Stimulated activated CD8-positive, alpha-beta memory T cell treated with anti-CD3 and anti-CD28 coated beads, Interleukin-4, amount 100 ng/mL, for 4 hours (primary cell): Measurements from ENCODE around the gene PHF3.
"Not testable (repeated sequence)": the region's sequence is repeated elsewhere in the genome, so short reads cannot be mapped to it uniquely, and the experiment has no call there.

ENCODE experiments used
- DNase-seq, 2 donors: peaks; one replicate each; pipeline ENCODE4 v3.0.0-alpha.2; 2020; ENCODE audit warnings: low read depth in 2 of 2, low spot score in 1 of 2

The PHF3 gene

DNA sequence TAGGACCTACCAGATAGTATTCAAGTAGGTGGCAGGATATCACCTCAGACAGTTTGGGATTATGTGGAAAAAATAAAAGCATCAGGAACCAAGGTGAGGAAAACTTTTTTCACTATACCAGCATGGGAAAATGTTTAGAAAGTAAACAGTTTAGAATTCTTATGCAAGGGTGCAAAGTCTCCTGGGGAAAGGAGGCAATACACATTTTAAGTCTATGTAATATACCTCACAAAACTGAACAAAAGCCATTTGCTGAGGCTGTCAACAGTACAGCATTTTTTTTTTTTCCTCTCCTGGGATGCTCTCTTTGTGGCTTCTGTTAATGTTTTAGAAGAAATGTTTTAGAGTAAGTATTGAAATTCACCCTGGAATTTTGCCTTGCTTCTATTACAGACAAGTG lies 73.5 kb downstream of the PHF3 start:
- no peak for DNase-seq

GRCh38 chr6:63713332-63713731 lies 77.7 kb downstream of the PHF3 start:
- DNase-seq: no peak

- no peak for DNase-seq
Observed at GRCh38 chr6:63714091-63714490, 78.5 kb downstream of the PHF3 start.

DNA sequence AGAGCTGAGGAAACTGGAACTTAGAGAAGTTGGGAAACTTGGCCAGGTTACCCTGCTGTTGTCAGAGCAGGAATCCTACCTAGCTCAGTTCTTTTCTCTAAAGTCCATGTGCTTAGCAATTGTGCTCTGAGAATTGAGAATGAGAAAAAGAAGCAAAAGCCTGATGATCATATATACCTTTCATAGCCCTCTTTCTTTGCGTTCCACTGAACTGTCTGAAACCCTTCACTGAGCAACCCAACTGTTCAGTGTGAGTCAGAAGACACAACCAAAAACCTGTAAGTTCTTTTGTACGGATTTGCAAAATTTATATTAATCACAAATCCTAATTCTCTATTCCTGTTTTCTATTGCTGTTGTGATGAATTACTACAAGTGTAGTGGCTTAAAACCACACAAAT lies 80.6 kb downstream of the PHF3 start:
- DNase-seq: no peak

DNA sequence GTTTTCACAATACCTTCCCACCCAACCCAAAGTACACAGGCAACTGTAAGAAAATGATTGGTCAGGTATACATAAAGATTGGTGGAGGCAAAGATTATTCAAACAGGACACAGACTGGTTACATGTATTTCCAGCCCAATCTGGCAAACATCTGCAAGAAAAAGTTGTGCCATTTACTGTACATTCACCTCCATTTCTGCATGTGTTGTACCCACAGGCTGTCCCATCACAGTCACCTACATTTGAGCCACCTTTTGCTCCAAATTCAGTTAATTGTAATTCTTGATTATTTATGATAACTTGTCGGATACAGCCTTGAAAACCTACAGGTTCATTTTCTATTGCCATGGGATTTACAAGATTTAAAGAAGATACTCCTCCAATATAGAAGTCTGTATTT lies 85.6 kb downstream of the PHF3 start:
- DNase-seq: no peak

GRCh38 chr6:63724721-63725120 lies 89.1 kb downstream of the PHF3 start:
- no peak for DNase-seq

- no peak for DNase-seq
Observed at GRCh38 chr6:63730311-63730710, 94.7 kb downstream of the PHF3 start.

DNA sequence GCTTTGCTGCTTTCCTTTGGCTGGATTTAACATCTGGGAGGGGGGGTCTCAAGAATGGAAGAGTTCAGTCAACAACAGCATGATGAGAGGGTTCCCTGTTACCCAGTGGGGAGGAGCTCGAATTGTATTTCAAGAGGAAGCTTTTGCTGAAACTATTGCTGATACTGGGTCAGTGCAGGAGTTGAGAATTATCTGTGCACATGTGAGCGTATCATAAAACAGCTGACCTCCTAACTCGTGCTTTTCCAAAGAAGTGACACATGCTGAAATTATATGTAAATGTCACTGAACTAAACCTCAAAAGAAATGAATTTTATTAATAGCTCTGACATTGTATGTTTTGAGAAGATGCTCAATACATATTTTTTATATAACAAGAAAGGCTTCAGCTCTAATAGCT lies 96.3 kb downstream of the PHF3 start:
- DNase-seq: no peak

DNA sequence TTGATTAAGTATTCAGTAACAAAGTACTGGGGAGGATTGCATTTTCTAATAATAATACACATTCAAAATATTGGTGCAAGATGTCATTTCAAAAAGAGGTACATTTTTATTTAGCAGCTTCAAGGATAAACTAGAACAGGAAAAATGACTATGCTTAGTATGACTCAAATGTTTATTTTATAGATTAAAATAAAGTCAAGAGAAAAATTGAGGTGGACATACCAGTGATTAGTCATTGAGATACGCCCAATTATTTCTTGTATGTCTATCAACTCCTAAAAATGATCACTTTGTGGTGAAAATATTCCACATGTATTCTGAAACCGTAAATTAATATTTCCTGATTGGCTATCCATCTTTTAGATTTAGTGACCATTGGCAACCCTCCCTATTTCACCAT lies 96.7 kb downstream of the PHF3 start:
- no peak for DNase-seq

GRCh38 chr6:63734923-63735322 lies 99.3 kb downstream of the PHF3 start:
- DNase-seq: no peak

DNA sequence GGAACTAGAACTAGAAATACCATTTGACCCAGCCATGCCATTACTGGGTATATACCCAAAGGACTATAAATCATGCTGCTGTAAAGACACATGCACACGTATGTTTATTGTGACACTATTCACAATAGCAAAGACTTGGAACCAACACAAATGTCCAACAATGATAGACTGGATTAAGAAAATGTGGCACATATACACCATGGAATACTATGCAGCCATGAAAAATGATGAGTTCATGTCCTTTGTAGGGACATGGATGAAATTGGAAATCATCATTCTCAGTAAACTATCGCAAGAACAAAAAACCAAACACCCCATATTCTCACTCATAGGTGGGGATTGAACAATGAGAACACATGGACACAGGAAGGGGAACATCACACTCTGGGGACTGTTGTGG lies 102.6 kb downstream of the PHF3 start:
- DNase-seq: not testable (repeated sequence)

DNA sequence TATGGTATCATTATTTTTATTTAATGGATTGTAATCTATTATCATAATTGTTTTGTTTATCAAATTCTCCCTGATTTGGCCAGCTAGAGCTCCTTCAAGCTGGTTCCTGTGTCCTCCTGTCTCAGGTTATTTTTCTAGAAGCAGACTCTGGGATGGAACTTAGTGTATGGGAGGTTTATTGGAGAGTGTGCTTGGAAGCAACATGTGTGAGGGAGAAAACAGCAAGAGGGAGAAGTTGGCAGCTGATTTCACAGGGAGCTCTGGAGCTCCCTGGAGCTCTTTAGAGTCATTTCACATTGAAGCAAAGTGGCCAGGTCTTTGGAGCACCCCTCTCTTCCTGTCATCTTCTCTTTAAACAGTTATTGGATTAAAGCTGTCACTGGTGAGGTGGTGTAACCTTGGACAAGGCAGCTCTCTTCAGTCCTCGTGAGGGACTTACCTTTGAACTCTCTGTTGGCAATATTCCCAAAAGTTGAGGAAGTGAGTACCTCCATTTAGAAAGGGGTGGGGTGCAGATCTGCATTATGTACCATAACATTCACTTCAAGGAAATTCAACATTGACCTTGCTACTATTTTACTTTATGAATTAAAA lies 103.6 kb downstream of the PHF3 start:
- DNase-seq: no peak

GRCh38 chr6:63740709-63741108 lies 105.1 kb downstream of the PHF3 start:
- no peak for DNase-seq

GRCh38 chr6:63742060-63742459 lies 106.5 kb downstream of the PHF3 start:
- DNase-seq: no peak

DNA sequence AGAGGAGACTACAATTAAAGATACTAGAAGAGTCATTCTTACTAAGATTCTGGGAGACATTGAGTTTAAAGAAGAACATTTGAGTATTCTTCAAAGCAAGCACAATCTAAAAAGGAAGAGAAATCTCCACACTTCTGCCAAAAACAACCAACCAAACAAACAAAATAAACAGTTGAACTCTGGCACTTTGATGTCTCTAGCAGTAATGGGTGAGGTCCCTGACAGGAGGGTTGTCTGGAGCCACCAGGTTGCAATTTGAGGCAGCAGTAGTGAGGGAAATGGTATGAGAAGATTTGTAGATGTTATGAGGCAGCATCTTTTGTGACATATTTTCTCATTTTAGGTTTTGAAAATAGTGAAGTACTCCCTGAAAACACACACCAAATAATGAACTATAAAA lies 108.1 kb downstream of the PHF3 start:
- no peak for DNase-seq

DNA sequence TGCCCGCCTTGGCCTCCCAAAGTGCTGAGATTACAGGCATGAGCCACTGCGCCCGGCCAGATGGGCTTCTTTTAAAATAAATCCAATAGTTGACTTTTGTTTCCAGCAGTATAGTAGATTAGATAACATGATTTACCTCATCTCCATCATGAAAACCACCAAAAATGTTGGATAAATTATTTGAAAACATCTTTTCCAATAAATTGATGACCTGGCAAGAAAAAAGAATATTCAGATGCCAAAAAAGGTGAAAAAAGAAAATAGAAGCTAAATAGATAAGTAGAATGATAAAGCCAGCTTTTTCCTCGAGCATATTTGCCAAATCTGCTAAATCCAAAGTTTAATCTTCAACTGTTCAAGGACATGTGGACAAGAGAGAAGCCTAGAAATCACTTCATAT lies 109.2 kb downstream of the PHF3 start:
- no peak for DNase-seq

- DNase-seq: no peak
Observed at GRCh38 chr6:63745784-63746183, 110.2 kb downstream of the PHF3 start.

DNA sequence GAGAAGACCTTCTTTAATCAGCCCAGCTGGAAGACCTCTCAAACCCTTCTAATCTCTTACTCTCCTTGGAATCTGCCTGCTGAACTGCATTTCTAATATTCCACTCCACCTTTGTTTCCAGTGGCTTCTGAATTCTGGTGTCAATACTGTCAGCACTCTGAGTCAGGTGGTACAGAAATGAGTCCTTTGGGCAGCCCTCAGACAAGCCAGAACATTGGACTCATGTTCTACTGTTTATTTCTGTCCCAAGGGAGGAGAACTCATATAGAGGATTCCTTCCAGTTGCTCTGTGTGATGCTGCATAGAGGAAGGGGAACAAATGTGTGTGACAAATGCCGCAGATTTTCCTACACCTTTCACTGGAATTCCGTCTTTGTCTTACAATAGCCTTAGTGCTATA lies 114.8 kb downstream of the PHF3 start:
- no peak for DNase-seq

GRCh38 chr6:63757275-63757674 lies 121.7 kb downstream of the PHF3 start:
- DNase-seq: not testable (repeated sequence)

DNA sequence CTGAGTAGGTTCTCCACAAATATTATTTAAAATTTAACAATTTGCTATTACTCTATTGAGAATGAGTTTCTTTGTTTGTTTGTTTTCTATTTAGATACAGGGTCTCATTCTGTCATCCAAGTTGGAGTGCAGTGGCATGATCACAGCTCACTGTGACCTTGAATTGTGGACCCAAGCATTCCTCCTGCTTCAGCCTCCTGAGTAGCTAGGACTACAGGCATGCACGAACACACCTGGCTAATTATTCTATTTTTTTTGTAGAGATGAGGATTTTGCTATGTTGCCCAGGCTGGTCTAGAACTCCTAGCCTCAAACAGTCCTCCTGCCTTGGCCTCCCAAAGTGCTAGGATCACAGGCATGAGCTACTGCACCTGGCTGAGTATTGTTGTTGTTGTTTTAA lies 122.2 kb downstream of the PHF3 start:
- DNase-seq: no peak

GRCh38 chr6:63759605-63760105 lies 124.1 kb downstream of the PHF3 start:
- DNase-seq: no peak

DNA sequence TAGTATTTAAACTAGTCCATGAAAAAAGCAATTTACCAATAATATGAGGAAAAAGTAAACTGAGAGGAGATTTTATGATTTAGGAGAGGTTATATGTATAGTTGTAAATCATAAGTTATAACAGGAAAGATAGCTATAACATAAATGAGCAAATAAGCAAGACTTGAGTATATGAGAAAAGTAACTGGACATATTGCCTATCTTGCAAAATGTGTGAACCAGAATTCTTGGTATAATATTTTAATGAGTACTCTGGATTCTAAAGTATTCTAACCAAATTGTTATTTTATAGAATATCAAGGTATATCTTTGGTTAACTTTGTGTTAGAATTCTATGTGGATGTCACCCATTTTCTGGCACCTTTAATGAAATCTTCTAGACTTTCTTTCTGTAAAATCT lies 124.6 kb downstream of the PHF3 start:
- no peak for DNase-seq

DNA sequence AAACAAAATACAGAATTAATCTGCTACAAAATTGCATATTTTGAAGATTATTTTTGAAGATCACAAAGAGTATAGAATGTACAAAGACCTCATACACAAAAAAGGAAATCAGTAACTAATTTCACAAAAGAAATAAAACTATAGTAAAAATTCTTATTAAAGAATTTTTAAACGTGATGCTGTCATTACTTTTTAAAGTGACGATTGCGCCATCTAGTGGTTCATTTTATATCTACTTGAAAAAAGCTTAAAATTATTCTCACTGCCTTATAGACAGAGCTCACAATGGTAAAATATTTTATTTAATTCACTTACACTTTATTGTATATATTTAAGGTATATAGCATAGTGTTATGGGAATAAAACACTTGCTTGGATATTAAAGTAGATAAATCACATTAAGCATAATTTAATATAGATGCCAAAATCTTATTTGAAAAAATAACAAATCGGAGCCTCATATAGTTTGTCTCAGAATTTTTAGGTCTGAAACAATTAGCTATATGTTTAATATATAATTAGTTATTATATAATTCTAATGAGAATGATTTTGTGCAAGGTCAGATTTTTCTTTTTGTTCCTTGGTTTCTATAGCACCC lies 128.8 kb downstream of the PHF3 start:
- no peak for DNase-seq
